WTC11 (cell line): Measurements from ENCODE around the gene NAA16. TPM values are rescaled to one million over a fixed set of nuclear protein-coding genes. Genes with fewer than 3 reads are reported as not detected.
"Not testable (repeated sequence)": the region's sequence is repeated elsewhere in the genome, so short reads cannot be mapped to it uniquely, and the experiment has no call there.

Experiments used
- ATAC-seq: fragments of 200-7000 bp; cut with Tn5 transposase; 2 replicates; pipeline ENCODE4 v1.10.0; 2021; ENCODE audit warnings: mild to moderate bottlenecking, moderate library complexity
- CTCF ChIA-PET: fragments of 300-600 bp; sonication (Branson Sonifier 250); formaldehyde crosslinking; loops from one replicate; lab custom pipeline; 2021; ENCODE audit warnings: antibody characterized with exemption; lab: Charles Lee
- POLR2A ChIA-PET: fragments of 350-600 bp; sonication (Branson Sonifier 250); formaldehyde crosslinking; loops from one replicate; lab custom pipeline; 2021; ENCODE audit warnings: antibody characterized with exemption; lab: Charles Lee
- DNase-seq: peaks from one replicate; pipeline ENCODE4 v3.0.0; 2021; ENCODE audit warnings: low spot score
- H3K27ac Mint-ChIP-seq: 2 replicates; pipeline ENCODE4 v1.8.0; 2021; ENCODE audit warnings: mixed read lengths
- H3K27me3 Mint-ChIP-seq: 2 replicates; pipeline ENCODE4 v1.8.0; 2021; ENCODE audit warnings: low read depth, mild to moderate bottlenecking, moderate library complexity, mixed read lengths
- H3K36me3 Mint-ChIP-seq: 2 replicates; pipeline ENCODE4 v1.8.0; 2021; ENCODE audit warnings: mixed read lengths
- H3K4me1 Mint-ChIP-seq: 2 replicates; pipeline ENCODE4 v1.8.0; 2022; ENCODE audit warnings: mixed read lengths
- H3K4me3 Mint-ChIP-seq: 2 replicates; pipeline ENCODE4 v1.8.0; 2021; ENCODE audit warnings: mild to moderate bottlenecking, moderate library complexity, mixed read lengths
- H3K9me3 Mint-ChIP-seq: 2 replicates; pipeline ENCODE4 v1.8.0; 2021; ENCODE audit warnings: mixed read lengths
- CREB1 ChIP-seq: sonication (generic); formaldehyde crosslinking; IDR thresholded peaks from 2 replicates; pipeline ENCODE4 v1.8.0; 2023; ENCODE audit warnings: mild to moderate bottlenecking, missing genetic modification reagents
- ELF4 ChIP-seq: sonication (generic); formaldehyde crosslinking; IDR thresholded peaks from 2 replicates; pipeline ENCODE4 v1.8.1; 2022; ENCODE audit warnings: low read depth, mild to moderate bottlenecking, moderate library complexity, missing genetic modification reagents
- ETV6 ChIP-seq: sonication (generic); formaldehyde crosslinking; IDR thresholded peaks from 2 replicates; pipeline ENCODE4 v1.8.1; 2022; ENCODE audit warnings: mild to moderate bottlenecking, missing genetic modification reagents
- KAT7 ChIP-seq: sonication (generic); formaldehyde crosslinking; IDR thresholded peaks from 2 replicates; pipeline ENCODE4 v1.8.1; 2023; ENCODE audit warnings: missing genetic modification reagents, mild to moderate bottlenecking, borderline replicate concordance
- NFATC4 ChIP-seq: fragments of 250-450 bp; sonication (Bioruptor Pico); IDR thresholded peaks from 2 replicates; pipeline ENCODE4 v1.9.0; 2021; ENCODE audit warnings: mild to moderate bottlenecking
- NFE2L1 ChIP-seq: sonication (generic); formaldehyde crosslinking; IDR thresholded peaks from 2 replicates; pipeline ENCODE4 v1.8.1; 2023; ENCODE audit warnings: missing genetic modification reagents
- NFYB ChIP-seq: sonication (generic); formaldehyde crosslinking; conservative IDR thresholded peaks from 2 replicates; pipeline ENCODE4 v1.8.0; 2022; ENCODE audit warnings: low read depth, missing genetic modification reagents
- PRRX2 ChIP-seq: fragments of 250-450 bp; sonication (Bioruptor Pico); IDR thresholded peaks from 2 replicates; pipeline ENCODE4 v1.8.0; 2021; ENCODE audit warnings: mild to moderate bottlenecking
- SMAD4 ChIP-seq: sonication (generic); formaldehyde crosslinking; IDR thresholded peaks from 2 replicates; pipeline ENCODE4 v1.8.0; 2022; ENCODE audit warnings: mild to moderate bottlenecking, missing genetic modification reagents
- SP1 ChIP-seq: sonication (generic); formaldehyde crosslinking; conservative IDR thresholded peaks from 2 replicates; pipeline ENCODE4 v1.8.1; 2022; ENCODE audit warnings: missing genetic modification reagents
- TEAD4 ChIP-seq: sonication (generic); formaldehyde crosslinking; IDR thresholded peaks from 2 replicates; pipeline ENCODE4 v1.8.0; 2022; ENCODE audit warnings: mild to moderate bottlenecking, missing genetic modification reagents
- ZBTB21 ChIP-seq: sonication (generic); formaldehyde crosslinking; IDR thresholded peaks from 2 replicates; pipeline ENCODE4 v1.8.1; 2023; ENCODE audit warnings: mild to moderate bottlenecking, missing genetic modification reagents, borderline replicate concordance
- ZNF121 ChIP-seq: sonication (generic); formaldehyde crosslinking; IDR thresholded peaks from 2 replicates; pipeline ENCODE4 v1.8.0; 2023; ENCODE audit warnings: missing genetic modification reagents
- ZNF232 ChIP-seq: sonication (generic); formaldehyde crosslinking; IDR thresholded peaks from 2 replicates; pipeline ENCODE4 v1.8.0; 2022; ENCODE audit warnings: mild to moderate bottlenecking, missing genetic modification reagents
- ZNF263 ChIP-seq: sonication (generic); formaldehyde crosslinking; IDR thresholded peaks from 2 replicates; pipeline ENCODE4 v1.8.1; 2022; ENCODE audit warnings: low read depth, mild to moderate bottlenecking, moderate library complexity, missing genetic modification reagents
- total RNA-seq: library from RNA; stranded (reverse); gene quantifications from 3 replicates; pipeline ENCODE4 v1.2.3, GENCODE V29; 2021
- TF ChIP-seq, protein P1 (sequence below): sonication (generic); formaldehyde crosslinking; IDR thresholded peaks from 2 replicates; pipeline ENCODE4 v1.8.1; 2022; ENCODE audit warnings: low read depth, missing genetic modification reagents, borderline replicate concordance
- TF ChIP-seq, protein P2 (sequence below): sonication (generic); formaldehyde crosslinking; IDR thresholded peaks from 2 replicates; pipeline ENCODE4 v1.8.0; 2023; ENCODE audit warnings: missing genetic modification reagents
- TF ChIP-seq, protein P3 (sequence below): sonication (generic); formaldehyde crosslinking; IDR thresholded peaks from 2 replicates; pipeline ENCODE4 v1.8.1; 2023; ENCODE audit warnings: mild to moderate bottlenecking, missing genetic modification reagents
- TF ChIP-seq, protein P4 (sequence below): sonication (generic); formaldehyde crosslinking; IDR thresholded peaks from 2 replicates; pipeline ENCODE4 v1.8.0; 2023; ENCODE audit warnings: missing genetic modification reagents, mild to moderate bottlenecking, borderline replicate concordance
- TF ChIP-seq, protein P5 (sequence below): sonication (generic); formaldehyde crosslinking; IDR thresholded peaks from 2 replicates; pipeline ENCODE4 v1.8.0; 2022; ENCODE audit warnings: mild to moderate bottlenecking, missing genetic modification reagents

Gene NAA16
- total RNA-seq, 1 experiment from 2014 or later, result 32.5 TPM

DNA sequence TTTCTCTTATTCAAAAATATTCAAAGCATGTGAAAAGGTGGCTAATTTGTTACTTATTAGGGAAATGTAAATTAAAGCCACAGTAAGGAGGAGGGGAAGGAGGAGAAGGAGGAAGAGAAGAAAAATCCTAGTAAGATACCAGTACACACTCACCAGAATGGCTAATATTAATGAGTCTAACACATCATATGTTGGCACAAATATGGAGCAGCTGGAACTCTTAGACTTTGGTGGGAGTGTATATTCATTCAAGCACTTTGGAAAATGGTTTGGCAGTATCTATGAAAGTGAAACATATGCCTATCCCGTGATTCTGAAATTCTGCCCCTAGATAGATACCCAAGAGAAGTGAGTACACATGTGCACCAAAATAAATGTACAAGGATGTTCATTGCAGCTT lies 108.1 kb downstream of the NAA16 start:
- no peak for TF ChIP-seq ZNF121 (CRISPR knock-in tag)
- TF ChIP-seq ELF4 (CRISPR knock-in tag), result no peak
- TF ChIP-seq CREB1, result no peak
- no peak for TF ChIP-seq ZNF232 (CRISPR knock-in tag)
- no peak for TF ChIP-seq ETV6 (CRISPR knock-in tag)
- no peak for TF ChIP-seq NFYB (CRISPR knock-in tag)

DNA sequence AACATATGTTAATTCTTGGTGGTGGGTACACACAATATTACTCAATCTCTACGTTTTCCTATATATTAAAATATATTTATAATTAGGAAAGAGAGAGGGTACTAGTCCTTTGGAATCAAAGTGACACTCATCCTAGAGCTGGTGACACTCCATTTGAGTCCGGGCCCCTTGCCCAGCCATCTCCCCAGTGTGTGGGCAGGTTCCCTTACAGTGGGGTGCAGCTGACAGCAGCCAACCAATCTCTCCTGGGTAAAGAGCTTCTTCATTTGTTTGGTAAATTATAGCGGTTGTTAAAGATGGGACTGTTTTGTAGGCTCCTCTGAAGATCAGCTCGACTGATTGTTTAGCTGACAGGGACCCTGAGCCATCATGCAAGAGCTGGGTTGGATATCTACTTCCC lies 109.1 kb downstream of the NAA16 start:
- ATAC-seq (no peak), DNase-seq (no peak)
- Mint-ChIP-seq H3K4me3 (no peak overlapping the region), H3K36me3 (no peaks in the 10 kb centered on the region), H3K9me3 (peaks cover 6% of the 10 kb centered on the region), H3K27me3 (no peaks in the 10 kb centered on the region), H3K27ac (no peak overlapping the region), H3K4me1 (peaks cover 9% of the 10 kb centered on the region)
- TF ChIP-seq, protein P1, sequence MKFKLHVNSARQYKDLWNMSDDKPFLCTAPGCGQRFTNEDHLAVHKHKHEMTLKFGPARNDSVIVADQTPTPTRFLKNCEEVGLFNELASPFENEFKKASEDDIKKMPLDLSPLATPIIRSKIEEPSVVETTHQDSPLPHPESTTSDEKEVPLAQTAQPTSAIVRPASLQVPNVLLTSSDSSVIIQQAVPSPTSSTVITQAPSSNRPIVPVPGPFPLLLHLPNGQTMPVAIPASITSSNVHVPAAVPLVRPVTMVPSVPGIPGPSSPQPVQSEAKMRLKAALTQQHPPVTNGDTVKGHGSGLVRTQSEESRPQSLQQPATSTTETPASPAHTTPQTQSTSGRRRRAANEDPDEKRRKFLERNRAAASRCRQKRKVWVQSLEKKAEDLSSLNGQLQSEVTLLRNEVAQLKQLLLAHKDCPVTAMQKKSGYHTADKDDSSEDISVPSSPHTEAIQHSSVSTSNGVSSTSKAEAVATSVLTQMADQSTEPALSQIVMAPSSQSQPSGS (CRISPR knock-in tag), result no peak
- TF ChIP-seq, protein P2, sequence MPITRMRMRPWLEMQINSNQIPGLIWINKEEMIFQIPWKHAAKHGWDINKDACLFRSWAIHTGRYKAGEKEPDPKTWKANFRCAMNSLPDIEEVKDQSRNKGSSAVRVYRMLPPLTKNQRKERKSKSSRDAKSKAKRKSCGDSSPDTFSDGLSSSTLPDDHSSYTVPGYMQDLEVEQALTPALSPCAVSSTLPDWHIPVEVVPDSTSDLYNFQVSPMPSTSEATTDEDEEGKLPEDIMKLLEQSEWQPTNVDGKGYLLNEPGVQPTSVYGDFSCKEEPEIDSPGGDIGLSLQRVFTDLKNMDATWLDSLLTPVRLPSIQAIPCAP (CRISPR knock-in tag), result no peak
- TF ChIP-seq NFYB (CRISPR knock-in tag) (no peak), PRRX2 (CRISPR knock-in tag) (no peak), ZNF263 (CRISPR knock-in tag) (no peak), KAT7 (no peak), TEAD4 (CRISPR knock-in tag) (no peak), ZBTB21 (no peak), NFATC4 (CRISPR knock-in tag) (no peak), ETV6 (CRISPR knock-in tag) (no peak), SP1 (CRISPR knock-in tag) (no peak), CREB1 (no peak), SMAD4 (no peak), NFE2L1 (CRISPR knock-in tag) (no peak)
- TF ChIP-seq, protein P3, sequence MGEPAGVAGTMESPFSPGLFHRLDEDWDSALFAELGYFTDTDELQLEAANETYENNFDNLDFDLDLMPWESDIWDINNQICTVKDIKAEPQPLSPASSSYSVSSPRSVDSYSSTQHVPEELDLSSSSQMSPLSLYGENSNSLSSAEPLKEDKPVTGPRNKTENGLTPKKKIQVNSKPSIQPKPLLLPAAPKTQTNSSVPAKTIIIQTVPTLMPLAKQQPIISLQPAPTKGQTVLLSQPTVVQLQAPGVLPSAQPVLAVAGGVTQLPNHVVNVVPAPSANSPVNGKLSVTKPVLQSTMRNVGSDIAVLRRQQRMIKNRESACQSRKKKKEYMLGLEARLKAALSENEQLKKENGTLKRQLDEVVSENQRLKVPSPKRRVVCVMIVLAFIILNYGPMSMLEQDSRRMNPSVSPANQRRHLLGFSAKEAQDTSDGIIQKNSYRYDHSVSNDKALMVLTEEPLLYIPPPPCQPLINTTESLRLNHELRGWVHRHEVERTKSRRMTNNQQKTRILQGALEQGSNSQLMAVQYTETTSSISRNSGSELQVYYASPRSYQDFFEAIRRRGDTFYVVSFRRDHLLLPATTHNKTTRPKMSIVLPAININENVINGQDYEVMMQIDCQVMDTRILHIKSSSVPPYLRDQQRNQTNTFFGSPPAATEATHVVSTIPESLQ (CRISPR knock-in tag), result no peak
- TF ChIP-seq, protein P4, sequence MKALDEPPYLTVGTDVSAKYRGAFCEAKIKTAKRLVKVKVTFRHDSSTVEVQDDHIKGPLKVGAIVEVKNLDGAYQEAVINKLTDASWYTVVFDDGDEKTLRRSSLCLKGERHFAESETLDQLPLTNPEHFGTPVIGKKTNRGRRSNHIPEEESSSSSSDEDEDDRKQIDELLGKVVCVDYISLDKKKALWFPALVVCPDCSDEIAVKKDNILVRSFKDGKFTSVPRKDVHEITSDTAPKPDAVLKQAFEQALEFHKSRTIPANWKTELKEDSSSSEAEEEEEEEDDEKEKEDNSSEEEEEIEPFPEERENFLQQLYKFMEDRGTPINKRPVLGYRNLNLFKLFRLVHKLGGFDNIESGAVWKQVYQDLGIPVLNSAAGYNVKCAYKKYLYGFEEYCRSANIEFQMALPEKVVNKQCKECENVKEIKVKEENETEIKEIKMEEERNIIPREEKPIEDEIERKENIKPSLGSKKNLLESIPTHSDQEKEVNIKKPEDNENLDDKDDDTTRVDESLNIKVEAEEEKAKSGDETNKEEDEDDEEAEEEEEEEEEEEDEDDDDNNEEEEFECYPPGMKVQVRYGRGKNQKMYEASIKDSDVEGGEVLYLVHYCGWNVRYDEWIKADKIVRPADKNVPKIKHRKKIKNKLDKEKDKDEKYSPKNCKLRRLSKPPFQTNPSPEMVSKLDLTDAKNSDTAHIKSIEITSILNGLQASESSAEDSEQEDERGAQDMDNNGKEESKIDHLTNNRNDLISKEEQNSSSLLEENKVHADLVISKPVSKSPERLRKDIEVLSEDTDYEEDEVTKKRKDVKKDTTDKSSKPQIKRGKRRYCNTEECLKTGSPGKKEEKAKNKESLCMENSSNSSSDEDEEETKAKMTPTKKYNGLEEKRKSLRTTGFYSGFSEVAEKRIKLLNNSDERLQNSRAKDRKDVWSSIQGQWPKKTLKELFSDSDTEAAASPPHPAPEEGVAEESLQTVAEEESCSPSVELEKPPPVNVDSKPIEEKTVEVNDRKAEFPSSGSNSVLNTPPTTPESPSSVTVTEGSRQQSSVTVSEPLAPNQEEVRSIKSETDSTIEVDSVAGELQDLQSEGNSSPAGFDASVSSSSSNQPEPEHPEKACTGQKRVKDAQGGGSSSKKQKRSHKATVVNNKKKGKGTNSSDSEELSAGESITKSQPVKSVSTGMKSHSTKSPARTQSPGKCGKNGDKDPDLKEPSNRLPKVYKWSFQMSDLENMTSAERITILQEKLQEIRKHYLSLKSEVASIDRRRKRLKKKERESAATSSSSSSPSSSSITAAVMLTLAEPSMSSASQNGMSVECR (CRISPR knock-in tag), result no peak
- TF ChIP-seq, protein P5, sequence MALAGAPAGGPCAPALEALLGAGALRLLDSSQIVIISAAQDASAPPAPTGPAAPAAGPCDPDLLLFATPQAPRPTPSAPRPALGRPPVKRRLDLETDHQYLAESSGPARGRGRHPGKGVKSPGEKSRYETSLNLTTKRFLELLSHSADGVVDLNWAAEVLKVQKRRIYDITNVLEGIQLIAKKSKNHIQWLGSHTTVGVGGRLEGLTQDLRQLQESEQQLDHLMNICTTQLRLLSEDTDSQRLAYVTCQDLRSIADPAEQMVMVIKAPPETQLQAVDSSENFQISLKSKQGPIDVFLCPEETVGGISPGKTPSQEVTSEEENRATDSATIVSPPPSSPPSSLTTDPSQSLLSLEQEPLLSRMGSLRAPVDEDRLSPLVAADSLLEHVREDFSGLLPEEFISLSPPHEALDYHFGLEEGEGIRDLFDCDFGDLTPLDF (CRISPR knock-in tag), result no peak
- CTCF ChIA-PET, result interaction anchor here (0.9 to 1.1 kb wide), 2 partner anchors 8 to 103 kb away, joined by 3 to 6 read pairs; no protein-coding TSS in a partner anchor
- POLR2A ChIA-PET, result no interaction called here

More for the DNA sequence above, 108.1 kb downstream of the NAA16 start:
- ATAC-seq (no peak), DNase-seq (no peak)
- H3K4me1 Mint-ChIP-seq, result peaks cover 9% of the 10 kb centered on the region
- POLR2A ChIA-PET, result no interaction called here
- CTCF ChIA-PET, result no interaction called here
- peaks cover 6% of the 10 kb centered on the region for H3K9me3 Mint-ChIP-seq
- H3K36me3 Mint-ChIP-seq, result no peaks in the 10 kb centered on the region
- no peak overlapping the region for H3K27ac Mint-ChIP-seq
- H3K4me3 Mint-ChIP-seq, result no peak overlapping the region
- no peaks in the 10 kb centered on the region for H3K27me3 Mint-ChIP-seq

DNA sequence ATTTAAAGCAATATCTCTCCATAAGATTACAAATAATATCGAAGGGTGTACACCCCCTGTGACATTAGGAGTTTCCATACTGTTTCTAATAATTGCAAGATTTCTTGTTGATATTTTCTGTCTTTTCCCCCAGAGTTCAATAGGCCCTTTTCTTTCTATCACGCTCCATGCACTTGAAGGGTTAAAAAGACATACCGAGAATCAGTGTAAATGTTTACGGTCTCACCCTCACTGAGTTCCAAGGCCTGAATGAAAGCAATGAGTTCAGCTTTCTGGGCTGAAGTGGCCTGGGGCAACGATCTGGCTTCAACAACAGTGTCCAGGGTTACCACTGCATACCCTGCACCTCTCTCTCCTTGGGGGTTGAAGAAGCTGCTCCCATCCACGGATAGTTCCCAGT lies 110.3 kb downstream of the NAA16 start:
- ATAC-seq, CTCF ChIA-PET, H3K4me1 Mint-ChIP-seq, H3K27ac Mint-ChIP-seq, H3K4me3 Mint-ChIP-seq, DNase-seq, H3K27me3 Mint-ChIP-seq, H3K36me3 Mint-ChIP-seq, POLR2A ChIA-PET, H3K9me3 Mint-ChIP-seq: not testable (repeated sequence)

DNA sequence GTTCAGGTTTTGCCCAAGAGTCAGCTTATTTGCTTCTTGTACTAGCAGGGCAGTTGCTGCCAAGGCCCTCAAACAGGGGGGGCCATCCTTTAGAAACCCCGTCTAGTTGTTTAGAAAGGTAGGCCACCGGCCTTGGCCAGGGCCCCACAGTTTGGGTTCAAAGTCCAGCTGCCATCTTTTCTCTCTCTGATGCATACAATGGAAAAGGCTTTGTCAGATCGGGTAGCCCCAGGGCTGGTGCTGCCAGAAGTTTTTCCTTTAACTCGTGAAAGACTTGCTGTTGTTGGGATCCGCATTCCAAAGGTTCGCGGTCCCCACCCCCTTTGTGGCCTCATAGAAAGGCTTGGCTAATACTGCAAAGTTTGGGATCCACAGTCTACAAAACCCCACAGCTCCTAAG lies 110.9 kb downstream of the NAA16 start:
- H3K27me3 Mint-ChIP-seq, CTCF ChIA-PET, DNase-seq, H3K36me3 Mint-ChIP-seq, H3K27ac Mint-ChIP-seq, H3K9me3 Mint-ChIP-seq, POLR2A ChIA-PET, ATAC-seq, H3K4me3 Mint-ChIP-seq, H3K4me1 Mint-ChIP-seq: not testable (repeated sequence)
